Peyer's patch (tissue), 4 donors: Measurements from ENCODE around the gene HNF1A. TPM values are rescaled to one million over a fixed set of nuclear protein-coding genes. Genes with fewer than 3 reads are reported as not detected.

ENCODE experiments used
- DNase-seq, 3 donors: peaks; one replicate each; pipeline ENCODE4 v3.0.0-alpha.2; 2017 to 2019
- H3K27ac ChIP-seq, 4 donors: fragments of 200-600 bp; sonication (generic); one replicate each; pipeline ENCODE4 v1.5.1; 2016 to 2019
- H3K27me3 ChIP-seq, 2 donors: fragments of 200-600 bp; sonication (generic); one replicate each; pipeline ENCODE4 v1.5.1; 2019
- H3K36me3 ChIP-seq, 3 donors: fragments of 200-600 bp; sonication (generic); one replicate each; pipeline ENCODE4 v1.5.1; 2016 to 2019
- H3K4me1 ChIP-seq, 4 donors: fragments of 200-600 bp; sonication (generic); one replicate each; pipeline ENCODE4 v1.5.1; 2016 to 2019
- H3K4me3 ChIP-seq, 4 donors: fragments of 200-600 bp; sonication (generic); 1 replicate in 3 of 4; 2 replicates in 1 of 4; pipeline ENCODE4 v1.5.1; 2016 to 2019; ENCODE audit warnings: mild to moderate bottlenecking in 1 of 4
- H3K9me3 ChIP-seq, 4 donors: fragments of 200-600 bp; sonication (generic); one replicate each; pipeline ENCODE4 v1.5.1; 2016 to 2019; ENCODE audit warnings: mild to moderate bottlenecking in 1 of 4
- POLR2A ChIP-seq, 2 donors: fragments of 450-650 bp; IDR thresholded peaks; one replicate each; pipeline ENCODE4 v1.5.1; 2017; ENCODE audit warnings: antibody characterized with exemption in 2 of 2, mild to moderate bottlenecking in 2 of 2, moderate library complexity in 2 of 2
- total RNA-seq, 4 donors: library from RNA; depleted of rRNA; stranded (reverse); fragments of >200 nt; gene quantifications; one replicate each; pipeline ENCODE4 v1.1.0, GENCODE V29; 2016
- TF ChIP-seq, protein P1 (sequence below), 6 experiments: fragments of 450-650 bp in 4 of 6; fragments of 200-600 bp in 2 of 6; sonication (generic) in 1 of 6; IDR thresholded peaks; one replicate each; pipeline ENCODE4 v1.5.1; 2017 to 2019; ENCODE audit warnings: antibody characterized with exemption in 6 of 6, mild to moderate bottlenecking in 3 of 6, moderate library complexity in 1 of 6

HNF1A gene
- total RNA-seq, 4 donors from 2014 or later, result 15.7 to 93.6 (median 57.0) TPM

DNA sequence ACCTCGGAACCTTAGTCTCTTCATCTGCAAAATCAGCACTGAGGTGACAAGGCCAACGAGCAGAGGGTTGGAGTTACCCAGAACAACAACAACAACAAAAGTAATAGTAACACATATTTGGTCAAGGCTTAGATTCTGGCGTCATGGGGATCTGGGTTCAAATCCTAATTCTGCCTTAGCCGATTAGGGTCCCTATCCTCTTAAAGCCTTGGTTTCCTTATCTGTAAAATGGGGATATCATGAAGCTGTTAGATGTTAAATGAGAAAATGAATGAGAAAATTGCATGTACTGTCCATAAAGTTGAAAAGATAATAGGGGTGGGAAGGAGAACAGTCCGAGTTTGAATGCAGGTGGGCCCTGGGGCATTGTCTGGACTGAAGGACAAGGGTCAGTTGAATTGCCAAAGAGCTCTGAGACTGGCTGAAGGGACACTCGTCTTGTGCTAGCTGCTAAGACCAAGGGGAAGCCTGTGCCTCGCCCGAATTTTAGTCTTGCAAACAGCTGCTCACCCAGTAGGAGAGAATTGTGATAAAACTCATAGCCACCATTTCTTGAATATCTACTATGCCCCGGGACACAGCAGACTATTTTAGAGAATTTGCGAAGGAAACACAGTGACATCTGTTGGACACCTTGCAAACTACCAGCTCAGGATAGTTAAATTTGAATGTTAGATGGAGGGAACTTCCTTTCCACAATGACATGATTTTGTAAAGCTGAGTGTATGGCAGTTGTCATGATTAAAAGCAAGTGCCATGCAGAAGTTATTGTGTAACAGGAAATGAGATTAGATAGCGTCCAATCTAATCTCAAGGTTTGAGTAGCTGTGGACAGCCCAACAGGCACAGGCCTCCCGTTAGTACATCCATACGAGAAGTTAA lies 6.8 kb upstream of the HNF1A start:
- TF ChIP-seq, protein P1, sequence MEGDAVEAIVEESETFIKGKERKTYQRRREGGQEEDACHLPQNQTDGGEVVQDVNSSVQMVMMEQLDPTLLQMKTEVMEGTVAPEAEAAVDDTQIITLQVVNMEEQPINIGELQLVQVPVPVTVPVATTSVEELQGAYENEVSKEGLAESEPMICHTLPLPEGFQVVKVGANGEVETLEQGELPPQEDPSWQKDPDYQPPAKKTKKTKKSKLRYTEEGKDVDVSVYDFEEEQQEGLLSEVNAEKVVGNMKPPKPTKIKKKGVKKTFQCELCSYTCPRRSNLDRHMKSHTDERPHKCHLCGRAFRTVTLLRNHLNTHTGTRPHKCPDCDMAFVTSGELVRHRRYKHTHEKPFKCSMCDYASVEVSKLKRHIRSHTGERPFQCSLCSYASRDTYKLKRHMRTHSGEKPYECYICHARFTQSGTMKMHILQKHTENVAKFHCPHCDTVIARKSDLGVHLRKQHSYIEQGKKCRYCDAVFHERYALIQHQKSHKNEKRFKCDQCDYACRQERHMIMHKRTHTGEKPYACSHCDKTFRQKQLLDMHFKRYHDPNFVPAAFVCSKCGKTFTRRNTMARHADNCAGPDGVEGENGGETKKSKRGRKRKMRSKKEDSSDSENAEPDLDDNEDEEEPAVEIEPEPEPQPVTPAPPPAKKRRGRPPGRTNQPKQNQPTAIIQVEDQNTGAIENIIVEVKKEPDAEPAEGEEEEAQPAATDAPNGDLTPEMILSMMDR (IDR thresholded peaks at IDR 0.05), result peak; percentile 36 to 84 (median 75)
- TF ChIP-seq POLR2A (IDR thresholded peaks at IDR 0.05), result no peak
- DNase-seq, result no peak
- Histone ChIP-seq H3K4me1 (no peaks in the 10 kb centered on the region), H3K9me3 (no peaks in the 10 kb centered on the region), H3K4me3 (no peak overlapping the region), H3K27me3 (no peaks in the 10 kb centered on the region), H3K36me3 (peaks cover 0 to 30% (median 0%) of the 10 kb centered on the region in 3 donors), H3K27ac (peak overlapping the region in 1 of 4 donors; percentile 44)

DNA sequence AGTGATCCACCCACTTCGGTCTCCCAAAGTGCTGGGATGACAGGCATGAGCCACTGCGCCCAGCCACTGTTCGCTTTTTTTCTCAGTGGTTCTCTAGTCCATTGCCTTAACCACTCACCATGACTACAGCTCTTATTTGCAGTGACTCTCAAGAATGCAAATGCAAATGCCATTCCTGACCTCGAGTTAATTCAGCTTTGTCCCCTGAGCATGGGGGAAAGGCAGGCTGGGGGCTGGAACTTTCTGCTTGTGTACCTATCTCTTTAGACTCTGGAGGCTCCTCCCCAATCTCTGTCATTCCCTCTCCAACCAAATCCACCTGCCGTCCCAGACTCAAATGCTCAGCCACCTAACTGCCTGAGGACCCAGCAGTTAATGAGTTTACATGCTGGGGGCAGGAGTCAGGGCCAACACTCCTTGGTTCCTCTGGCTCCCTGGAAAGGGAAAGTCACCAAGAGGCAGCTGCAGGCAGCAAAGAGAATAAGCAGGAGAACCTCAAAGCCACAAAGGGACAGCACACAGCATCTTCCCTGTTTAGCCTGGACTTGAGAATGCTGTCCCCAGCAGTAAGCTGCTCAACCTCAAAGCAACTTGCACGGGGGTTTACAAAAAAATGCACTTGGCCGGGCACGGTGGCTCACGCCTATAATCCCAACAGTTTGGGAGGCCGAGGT lies 5.3 kb upstream of the HNF1A start:
- no peak for TF ChIP-seq POLR2A (IDR thresholded peaks at IDR 0.05)
- TF ChIP-seq, protein P1 (IDR thresholded peaks at IDR 0.05), result no peak
- Histone ChIP-seq H3K27me3 (no peaks in the 10 kb centered on the region), H3K36me3 (peaks cover 0 to 30% (median 0%) of the 10 kb centered on the region in 3 donors), H3K27ac (no peak overlapping the region), H3K9me3 (no peaks in the 10 kb centered on the region), H3K4me3 (no peak overlapping the region), H3K4me1 (peaks cover 0 to 6% (median 0%) of the 10 kb centered on the region in 4 donors)
- no peak for DNase-seq

DNA sequence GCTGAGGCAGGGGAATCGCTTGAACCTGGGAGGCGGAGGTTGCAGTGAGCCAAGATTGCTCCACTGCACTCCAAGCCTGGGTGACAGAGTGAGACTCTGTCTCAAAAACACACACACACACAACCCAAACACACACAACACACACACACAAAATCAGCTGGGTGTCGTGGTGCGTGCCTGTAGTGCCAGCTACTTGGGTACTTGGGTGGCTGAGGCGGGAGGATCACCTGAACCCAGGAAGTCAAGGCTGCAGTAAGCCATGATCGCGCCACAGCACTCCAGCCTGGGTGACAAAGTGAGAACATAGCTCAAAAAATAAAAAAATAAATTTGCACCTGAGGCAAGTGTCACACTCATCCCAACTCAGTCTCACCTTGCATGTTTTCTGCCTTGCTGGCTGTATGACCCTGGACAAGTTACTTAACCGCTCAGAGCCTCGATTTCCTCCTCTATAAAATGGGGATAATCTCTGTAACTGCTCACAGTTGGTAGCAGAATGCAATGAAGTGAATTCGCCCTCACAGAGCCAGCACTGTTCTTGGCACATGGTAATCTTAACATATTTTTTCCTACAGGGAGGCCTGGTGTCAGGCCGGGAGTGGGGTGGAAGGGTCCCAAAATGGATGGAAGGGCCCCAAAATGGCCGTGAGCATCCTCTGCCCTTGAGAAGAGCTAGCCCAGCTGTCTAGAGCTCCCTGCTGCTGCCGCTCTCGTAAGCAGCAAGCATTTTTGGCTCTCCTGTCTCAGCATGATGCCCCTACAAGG lies 630 bp upstream of the HNF1A start:
- Histone ChIP-seq H3K36me3 (peaks cover 0 to 12% (median 0%) of the 10 kb centered on the region in 3 donors), H3K4me3 (peak overlapping the region in 3 of 4 donors; percentile 26 to 72 (median 57)), H3K27me3 (no peaks in the 10 kb centered on the region), H3K27ac (peak overlapping the region in 3 of 4 donors; percentile 62 to 95 (median 86)), H3K4me1 (peaks cover 0 to 19% (median 0%) of the 10 kb centered on the region in 4 donors), H3K9me3 (no peaks in the 10 kb centered on the region)
- TF ChIP-seq, protein P1 (IDR thresholded peaks at IDR 0.05), result no peak
- TF ChIP-seq POLR2A (IDR thresholded peaks at IDR 0.05), result no peak
- DNase-seq, result no peak

DNA sequence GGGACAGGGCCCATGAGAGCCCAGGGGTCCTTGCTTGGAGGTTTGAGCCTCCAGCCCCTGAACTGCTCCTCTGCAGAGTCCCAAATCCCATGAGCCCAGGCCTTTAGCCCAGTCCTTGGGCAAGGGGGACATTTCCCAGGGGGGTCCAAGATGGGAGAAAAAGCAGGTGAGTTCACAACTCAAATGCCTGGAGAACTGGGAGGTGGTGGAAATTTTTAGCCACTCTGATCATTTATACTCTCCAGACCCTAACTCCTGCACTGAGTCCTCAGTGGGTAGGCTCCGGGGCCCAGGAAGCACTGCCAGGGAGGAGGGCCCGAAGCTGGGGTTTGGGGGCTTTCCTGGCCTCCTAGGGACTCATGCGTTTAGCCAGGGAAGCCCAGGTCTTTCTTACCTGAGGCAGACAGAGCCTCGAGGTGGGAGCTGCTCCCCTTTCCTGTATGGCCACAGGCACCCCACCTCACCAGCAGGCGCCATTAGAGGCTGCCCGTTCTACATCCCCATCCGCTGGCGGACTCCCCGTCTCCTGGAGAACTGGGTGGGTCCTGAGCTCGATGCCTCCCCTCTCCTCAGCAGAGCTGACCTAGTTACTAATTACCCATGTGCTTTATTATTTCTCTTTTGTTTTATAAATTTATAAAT lies 998 bp downstream of the HNF1A start:
- Histone ChIP-seq H3K4me3 (peak overlapping the region in 3 of 4 donors; percentile 29 to 72 (median 57)), H3K27me3 (no peaks in the 10 kb centered on the region), H3K27ac (peak overlapping the region in 3 of 4 donors; percentile 72 to 95 (median 86)), H3K4me1 (peaks cover 0 to 31% (median 0%) of the 10 kb centered on the region in 4 donors), H3K9me3 (no peaks in the 10 kb centered on the region), H3K36me3 (no peaks in the 10 kb centered on the region)
- peak in 1 of 3 donors; percentile 66 for DNase-seq
- TF ChIP-seq, protein P1 (IDR thresholded peaks at IDR 0.05), result peak in 2 of 6 experiments; percentile 11 to 18
- peak; percentile 18 to 31 for TF ChIP-seq POLR2A (IDR thresholded peaks at IDR 0.05)
